T1000 (cell line): ENCODE data around the gene EDN2.

Source experiments
- DNase-seq: peaks from one replicate; lab custom pipeline; 2025; ENCODE audit warnings: mixed read lengths; lab: John Stamatoyannopoulos, UW

The EDN2 gene

DNA sequence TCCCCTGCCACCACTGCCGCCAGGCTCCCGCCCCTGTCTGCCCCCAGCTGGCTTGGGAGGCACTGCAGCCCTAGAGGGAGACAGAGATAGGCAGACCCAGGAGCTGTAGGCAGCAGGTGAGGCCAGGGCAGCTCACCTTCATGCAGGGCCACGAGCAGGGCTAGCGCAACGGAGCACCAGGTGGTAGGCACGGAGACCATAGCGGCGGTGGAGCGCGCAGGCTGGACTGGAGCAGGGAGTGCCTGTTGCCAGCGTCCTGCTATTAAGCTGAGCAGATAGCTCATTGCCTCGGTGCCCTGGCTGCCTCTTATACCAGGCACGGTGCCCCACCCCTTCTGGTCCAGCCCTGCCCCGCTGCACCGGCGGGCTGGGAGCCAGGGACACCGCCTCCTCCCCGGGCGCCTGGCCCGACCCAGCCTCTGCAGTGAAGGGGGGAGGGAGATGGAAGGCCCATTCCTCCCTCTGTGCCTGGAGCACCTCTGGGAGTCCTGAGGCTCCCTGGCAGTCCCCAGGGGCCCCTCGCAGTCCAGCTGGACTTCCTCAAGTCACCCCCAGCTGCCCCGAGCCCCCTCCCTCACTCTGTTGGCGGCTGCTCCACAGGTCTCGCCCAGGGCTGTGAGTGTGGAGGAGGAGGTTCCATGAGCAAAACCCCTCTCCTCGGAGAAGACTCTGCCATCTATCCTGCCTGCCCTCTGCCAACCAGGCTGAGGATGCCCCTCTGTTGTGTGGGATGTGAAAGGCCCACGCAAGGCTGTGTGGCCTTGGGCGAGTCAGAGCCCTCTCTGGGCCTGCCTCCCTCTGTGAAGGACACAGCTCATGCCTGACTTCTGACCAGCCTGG lies at the start of gene EDN2:
Gene EDN2, minus strand, starts transcription at position 282 of the 840 bp plus-strand sequence. Its CDS starts 82 bp downstream, at position 200.
- DNase-seq: no peak

DNA sequence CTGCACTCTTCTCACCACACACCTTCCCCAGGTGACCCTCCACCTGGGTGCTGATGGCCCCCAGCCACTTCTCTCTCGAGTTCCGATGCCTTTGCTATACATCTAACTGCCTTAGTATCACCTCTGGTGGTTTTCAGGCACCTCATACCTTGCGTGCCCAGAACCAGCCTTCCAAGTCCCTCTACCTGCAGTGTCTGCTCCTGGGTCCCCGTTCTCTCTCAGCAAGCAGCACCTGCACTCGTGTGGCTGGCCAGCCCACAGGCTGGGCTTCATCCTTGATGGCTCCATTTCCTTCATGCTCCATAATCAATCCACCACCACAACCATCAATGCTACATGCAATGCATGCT lies 49.2 kb upstream of the EDN2 start:
- DNase-seq: no peak

DNA sequence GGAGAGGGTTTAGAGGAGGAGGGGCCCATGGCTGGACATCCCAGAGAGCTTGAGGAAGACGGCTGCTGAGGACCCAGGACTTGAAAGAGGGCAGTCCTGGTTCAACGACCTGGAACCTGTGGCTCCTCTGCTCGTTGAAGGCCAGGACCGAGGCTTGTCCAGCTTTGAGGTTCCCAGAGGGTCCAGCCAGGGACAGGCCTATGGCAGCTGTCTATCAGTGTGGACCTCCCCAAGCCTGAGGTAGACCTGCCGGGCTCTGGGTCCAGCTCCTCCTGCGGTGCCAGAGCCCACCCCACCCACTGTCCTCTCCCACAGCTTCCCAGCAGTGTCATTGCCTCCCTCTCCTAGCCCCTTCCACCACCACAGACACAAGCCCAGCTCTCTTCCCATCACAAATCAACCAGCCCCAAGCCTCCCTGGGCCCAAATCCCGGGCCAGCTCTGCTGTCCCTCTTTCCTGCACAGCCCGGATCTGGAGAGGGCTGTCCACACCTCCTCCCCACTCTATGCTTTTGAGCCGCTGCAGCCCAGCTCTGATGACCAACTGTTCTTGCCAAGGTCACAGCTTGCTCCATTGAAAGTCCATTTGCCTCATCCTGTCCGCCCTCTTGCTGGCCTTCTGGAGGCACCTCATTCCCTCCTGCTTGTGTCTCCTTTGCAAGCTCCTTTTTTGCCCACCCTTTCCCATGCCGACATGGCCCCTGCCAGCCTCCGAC lies 48.7 kb upstream of the EDN2 start:
- no peak for DNase-seq

DNA sequence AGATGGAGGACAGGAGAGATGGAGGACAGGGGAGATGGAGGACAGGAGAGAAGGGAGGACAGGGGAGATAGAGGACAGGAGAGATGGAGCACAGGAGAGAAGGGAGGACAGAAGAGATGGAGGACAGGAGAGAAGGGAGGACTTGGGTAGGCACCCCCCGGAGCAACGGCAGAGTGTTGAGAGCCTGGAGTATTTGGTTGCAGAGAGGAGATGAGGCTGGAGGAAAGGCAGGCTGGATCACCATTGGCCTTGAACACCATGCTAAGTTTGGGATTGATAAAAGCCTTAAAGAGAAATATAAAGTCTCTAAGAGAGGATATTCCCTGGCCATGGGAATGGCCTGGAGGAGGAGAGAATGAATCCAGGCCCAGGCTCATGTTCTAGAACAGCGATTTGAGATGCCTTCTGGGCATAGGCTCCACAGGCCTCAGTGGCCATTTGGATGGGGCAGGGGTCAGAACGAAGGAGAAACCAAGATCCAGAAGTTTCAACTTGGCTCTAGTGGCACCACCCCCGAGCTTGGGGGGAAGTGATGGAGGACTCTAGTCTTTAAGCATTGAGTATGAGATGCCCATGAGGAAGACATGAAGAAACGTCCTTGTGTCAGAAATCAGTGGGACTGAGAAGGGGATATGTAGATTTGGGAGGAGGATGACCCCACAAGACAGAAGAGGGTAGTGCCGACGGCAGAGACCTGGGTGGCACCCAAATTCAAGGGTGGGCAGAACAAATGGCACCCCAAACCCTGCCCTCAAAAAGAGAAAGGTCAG lies 47.9 kb upstream of the EDN2 start:
- no peak for DNase-seq

DNA sequence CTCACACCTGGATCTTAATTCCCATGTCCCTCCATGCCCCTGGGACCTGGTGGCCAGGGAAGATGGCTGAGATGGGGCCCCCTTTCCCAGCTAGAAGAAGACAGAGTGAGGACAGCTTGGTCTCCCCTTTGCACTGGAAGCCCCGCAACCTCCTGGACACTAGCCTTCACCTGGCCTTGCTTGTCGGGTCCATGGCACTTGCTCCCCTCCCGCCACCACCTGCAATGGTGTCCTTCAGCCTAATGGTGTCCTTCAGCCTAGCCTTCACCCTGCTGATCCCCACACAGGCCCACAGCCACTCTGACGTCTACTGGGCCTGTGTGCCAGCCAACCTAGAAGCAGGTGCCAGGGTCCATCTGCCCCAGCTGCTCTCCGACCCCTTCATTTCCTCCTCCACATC lies 45.9 kb upstream of the EDN2 start:
- no peak for DNase-seq

DNA sequence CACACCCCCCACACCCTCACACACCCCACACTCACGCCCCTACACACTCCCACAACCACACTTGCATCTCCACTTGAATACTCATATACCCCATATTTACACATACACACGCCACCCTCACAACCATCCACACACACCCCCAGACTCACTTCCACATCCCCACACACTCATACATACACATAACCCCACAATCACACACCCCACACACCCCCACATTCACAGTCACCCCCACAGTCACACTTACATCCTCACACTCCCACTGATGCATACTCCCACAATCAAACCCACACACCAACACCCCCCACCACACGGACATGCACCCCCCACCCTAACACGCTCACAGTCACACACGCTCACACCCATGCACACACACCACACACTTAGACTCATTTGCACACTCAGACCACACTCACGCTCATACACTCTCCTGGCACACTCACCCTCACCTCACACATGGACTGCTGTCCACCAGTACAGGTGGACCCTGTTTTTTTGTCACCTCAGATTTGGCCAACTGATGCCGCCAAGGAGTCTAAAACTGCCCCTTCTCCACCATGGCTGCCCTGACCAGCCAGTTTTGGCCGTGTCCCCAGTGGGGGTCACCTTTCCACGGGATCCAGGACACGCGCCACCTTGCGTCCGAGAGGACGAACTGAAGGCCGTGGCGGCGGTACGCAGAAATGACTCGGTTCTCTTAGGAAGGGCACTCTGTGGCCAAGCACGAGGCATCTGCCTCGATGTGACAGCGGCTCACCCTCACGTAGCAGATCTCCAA lies 45.3 kb upstream of the EDN2 start:
- DNase-seq: no peak

DNA sequence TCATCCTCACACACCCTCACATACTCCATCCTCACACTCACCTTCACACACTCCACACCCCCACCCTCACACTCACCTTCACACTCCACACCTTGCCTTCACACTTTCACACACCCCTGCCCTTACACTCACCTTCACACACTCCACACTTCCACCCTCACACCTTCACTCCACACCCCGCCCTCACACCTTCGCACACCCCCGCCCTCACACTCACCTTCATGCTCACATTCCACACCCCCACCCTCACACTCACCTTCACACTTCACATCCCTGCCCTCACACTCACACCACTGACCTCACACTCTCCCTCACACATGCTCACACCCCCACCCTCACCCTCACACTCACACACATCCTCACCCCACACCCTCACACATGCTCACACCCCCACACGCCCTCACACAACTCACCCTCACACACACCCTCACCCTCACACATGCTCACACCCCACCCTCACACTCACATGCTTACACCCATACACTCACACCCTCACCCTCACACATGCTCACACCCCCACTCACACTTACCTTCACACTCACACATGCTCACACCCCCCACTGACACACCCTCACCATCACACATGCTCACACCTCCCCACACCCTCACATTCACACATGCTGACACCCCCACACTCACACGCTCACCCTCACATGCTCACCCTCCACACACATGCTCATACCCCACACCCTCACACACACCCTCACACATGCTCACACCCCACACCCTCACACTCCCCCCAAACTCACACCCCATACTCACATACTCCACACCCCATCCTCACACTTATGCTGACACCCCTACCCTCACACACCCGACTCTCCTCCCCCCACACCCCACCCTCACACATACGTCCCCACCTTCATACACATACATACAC lies 44.5 kb upstream of the EDN2 start:
- DNase-seq: no peak

DNA sequence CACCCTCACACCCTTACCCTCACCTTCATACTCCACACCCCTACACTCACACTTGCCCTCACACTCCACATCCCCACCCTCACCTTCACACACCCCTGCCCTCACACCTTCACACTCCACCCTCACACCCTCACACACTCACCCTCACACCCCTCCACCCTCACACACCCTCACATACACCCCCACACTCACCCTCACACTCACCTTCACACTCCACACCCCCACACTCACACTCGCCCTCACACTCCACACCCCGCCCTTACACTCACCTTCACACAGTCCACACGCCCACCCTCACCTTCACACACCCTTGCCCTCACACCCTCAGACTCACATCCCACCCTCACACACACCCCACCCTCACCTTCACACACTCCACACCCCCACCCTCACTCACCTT lies 43.6 kb upstream of the EDN2 start:
- no peak for DNase-seq

DNA sequence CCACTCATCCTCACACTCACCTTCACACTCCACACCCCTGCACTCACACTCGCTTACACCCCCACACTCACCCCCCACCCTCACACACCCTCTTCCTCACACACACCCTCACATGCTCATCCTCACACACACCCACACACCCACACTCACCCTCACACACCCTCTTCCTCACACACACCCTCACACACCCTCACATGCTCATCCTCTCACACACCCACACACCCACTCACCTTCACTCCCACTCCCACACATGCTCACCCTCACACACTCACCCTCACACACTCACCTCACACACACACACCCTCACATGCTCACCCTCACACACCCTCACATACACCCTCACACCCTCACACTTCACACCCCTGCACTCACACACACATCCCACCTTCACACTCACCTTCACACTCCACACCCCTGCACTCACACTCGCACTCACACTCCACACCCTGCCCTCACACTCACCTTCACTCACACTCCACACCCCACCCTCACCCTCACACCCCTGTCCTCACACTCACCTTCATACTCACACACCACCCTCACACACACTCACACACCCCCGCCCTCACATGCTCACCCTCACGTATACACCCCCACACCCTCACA lies 42.6 kb upstream of the EDN2 start:
- no peak for DNase-seq

DNA sequence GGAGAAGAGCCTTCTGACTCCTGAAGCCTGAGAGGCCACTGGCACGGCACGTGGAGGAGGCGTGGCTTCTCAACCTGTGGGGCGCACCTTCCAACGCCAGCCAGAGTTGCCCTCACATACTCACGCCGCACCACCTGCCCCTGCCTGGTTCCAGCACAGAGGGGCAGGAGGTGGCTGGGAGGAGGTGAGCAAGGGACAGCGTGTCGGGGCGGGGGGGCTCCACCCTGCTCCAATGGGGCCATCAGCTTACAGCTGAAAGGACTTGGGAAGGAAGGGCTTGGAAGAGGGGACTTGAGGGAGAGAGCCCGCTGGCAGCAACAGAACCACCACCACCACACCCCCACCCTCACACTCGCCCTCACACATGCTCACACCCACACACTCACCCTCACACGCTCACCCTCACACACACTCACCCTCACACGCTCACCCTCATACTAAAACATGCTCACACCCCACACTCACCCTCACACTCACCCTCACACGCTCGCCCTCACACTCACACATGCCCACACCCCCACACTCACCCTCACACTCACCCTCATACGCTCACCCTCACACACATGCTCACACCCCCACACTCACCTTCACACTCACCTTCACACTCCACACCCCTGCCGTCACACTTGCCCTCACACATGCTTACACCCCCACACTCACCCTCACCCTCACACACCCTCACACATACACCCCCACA lies 41.6 kb upstream of the EDN2 start:
- DNase-seq: no peak

DNA sequence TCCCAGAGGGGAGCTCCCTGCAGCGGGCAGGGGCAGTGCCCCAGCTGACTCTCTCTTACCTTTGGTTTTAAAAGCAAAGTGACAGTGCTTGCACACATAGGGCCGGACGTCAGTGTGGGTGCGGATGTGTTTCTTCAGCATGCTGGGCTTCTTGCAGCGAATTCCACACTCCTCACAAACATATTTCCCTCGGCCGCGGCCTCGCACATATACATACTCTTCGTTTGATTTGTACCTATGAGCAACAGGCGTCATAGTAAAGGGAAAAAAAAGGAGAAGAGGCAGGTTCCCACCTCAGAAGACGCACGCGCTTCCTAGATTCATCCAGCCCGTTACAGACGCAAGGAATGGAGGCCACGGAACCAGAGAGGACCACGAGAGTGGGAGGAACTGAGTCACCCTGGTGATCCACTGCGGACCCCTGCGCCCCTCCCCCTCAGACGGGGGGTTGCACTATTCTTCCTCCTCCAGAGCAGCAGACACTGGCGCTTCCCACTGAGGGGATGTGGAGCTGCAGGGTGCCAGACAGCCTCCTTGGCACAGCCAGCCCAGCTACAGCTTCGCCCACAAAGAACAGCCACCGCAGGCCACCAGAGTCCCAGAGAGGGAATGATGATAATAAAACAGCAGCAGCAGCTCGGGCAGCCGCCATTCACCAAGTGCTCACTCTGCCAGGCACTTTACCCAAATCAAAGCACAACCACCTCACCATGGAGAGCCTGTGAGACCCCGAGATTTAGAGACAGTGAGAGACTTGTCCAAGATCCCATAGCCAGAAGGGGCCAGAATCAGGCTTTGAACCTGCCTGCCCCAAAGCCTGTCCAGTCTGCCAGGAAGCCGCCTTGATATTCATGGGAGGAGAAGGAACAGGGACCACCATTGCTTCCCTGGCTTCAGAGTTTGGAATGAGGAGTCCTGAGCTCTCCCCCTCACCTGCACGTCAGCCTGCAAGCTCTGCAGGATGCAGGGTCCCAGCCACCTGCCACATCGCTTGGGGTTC lies 40.5 kb upstream of the EDN2 start:
- no peak for DNase-seq

DNA sequence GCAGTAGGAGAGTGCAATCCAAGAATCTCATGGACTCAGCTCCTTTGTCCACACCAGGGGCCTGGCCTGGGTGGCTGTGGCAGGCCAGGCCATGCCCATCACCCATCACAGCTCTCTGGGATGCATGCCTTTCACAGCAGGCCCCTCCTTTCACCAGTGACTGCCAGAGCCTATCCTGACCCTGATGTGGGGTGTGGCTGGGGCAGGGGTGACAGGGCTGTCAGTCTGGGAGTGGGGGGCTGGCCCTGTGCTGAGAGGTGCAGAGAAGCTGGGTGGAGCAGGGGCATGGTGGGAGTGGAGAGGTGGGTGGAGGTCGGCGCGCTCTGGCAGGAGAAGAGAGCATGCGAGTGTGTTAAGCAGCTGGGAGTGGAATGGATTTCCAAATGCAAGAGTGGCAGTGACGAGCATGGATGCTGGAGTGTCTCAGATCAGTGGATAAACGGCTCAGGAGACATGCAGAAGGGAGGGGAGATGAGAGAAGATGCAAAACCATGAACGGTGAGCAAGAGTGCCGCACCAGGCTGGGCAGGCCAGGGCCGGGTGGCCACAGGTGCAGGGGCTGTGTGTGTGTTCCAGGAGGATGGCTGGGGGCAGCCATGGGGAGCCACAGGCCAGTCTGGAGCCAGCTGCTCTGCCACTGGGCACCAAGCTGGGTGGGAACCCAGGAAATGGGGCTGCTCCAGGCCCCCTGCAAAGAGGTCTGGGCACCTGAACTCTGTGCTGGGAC lies 39.6 kb upstream of the EDN2 start:
- DNase-seq: no peak

DNA sequence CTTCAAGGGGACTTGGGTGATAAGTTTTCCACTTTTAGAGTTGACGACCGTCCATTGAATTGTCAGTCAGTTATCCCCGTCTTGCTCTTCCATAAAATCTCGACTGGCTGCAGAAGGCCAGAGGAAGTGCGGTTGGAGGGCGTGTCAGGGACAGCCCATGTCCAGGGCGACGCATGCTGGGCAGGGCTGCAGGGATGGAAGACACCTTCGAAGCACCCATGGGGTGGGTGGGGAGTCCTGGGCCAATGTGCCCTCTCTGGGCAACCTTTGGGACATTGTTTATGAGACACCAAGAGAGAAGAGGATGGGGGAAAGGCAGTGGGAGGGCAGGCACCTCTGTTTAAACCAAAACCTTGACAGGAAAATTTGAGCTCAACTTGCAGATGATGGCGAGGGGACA lies 38.6 kb upstream of the EDN2 start:
- DNase-seq: no peak

DNA sequence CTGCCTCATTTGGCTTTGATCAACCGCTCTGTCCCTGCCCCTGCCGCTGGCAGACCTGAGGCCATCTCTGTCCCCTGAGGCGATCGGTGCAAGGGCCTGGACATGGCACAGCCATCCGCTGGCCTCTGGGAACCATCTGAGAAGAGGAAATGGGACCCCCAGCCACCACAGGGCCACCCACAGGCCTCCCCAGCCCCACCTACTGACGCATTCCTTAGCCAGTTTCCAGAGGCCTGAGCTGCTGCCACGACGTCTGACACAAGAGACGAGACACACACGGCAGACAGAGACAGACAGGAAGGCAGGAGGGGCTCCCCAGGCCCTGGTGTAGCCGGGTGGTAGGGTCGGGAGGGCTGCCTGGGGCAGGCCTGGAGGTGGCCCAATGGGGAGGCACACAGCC lies 37.3 kb upstream of the EDN2 start:
- DNase-seq: no peak

DNA sequence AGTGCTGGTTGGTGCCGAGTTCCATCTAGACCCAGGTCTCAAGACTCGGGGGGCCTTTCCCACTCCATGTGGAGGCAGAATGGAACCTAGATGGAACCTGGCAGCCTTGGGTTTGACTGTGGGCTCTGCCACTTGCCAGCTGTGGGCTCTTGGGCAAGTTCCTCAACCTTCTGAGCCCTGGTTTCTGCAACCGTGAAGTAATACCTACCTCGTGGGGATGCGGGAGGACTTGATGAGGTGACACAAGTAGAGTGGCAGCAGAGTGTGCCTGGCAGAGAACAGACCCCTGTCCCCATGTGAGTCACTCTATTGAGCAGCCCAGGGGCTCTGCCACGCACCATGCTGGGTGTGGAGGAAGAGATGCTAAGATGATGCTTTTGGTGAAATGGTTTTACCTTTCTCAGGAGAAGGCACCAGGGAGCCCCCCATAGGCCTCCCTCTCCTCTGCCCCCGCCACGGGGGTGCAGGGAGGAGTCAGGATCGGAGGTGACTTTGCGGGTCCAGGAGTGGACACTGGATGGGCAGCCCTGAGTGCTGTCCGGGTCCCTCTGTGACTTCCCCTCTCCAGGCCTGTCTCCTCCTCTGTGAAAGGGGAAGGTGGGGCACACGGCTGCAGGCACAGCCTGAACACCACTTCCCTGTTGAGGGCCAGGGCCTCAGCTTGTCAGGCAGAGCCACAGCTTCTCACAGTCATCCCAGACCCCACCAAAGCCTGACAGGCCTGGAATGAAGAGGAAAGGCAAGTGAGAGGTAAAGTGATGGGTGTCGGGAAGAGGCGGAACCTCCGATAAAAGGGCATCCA lies 36.7 kb upstream of the EDN2 start:
- DNase-seq: no peak

DNA sequence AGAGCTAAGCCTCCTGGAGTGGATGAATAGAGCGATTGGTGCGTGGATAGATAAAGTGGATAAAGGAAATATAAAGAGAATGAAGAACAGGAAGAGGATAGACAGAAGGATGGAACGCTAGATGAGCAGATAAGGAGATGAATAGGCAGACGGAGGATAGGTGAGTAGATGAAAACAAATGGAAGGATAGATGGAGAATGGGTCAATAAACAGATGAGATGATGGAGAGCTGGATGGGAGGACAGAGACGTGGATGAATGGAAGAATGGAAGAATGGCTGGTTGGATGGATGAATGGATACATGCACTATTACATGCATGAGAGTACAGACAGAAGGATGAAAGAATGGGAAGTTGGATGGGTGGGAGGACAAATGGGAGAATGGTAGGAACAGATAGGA lies 35.2 kb upstream of the EDN2 start:
- no peak for DNase-seq

DNA sequence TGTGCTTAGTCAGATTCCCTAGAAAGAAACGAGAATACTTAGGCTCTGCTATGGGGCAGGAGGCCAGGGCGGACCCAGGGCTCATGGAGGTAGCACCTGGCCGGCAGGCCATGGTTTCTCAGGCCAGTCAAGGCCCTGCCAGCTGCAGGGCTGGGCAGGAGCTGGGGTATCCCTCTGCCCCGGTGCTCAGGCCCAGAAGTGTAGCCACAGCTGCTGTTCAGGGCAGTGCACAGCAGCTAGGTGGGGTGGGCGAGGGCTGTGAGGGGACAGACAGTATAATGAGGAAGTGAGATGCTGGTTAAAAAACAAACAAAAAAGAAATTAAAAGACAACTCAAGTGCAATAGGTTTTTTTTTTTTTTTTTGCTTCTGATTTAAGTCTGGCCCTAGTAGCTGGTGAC lies 34.0 kb upstream of the EDN2 start:
- no peak for DNase-seq
